Body of pancreas (tissue), 4 donors: ENCODE results near the gene QKI. TPM values are rescaled to one million over a fixed set of nuclear protein-coding genes. Genes with fewer than 3 reads are reported as not detected.

Experiments used
- ATAC-seq: fragments of 150-250 bp; one replicate; pipeline ENCODE4 v1.9.1; 2016
- DNase-seq, 4 donors: peaks; one replicate each; pipeline ENCODE4 v3.0.0-alpha.2; 2019
- H3K27ac ChIP-seq, 4 donors: fragments of 200-600 bp; sonication (generic); 1 replicate in 3 of 4; 2 replicates in 1 of 4; pipeline versions ENCODE4 v1.5.1 to v1.6.1; 2016 to 2019; ENCODE audit warnings: mild to moderate bottlenecking in 1 of 4, mixed read lengths in 1 of 4, moderate library complexity in 1 of 4
- H3K27me3 ChIP-seq, 2 donors: fragments of 200-600 bp; sonication (generic); one replicate each; pipeline ENCODE4 v1.6.0; 2016; ENCODE audit warnings: mild to moderate bottlenecking in 1 of 2
- H3K36me3 ChIP-seq, 2 donors: fragments of 200-600 bp; sonication (generic); replicated peaks in 1 of 2; 2 replicates each; pipeline ENCODE4 v1.5.1; 2016; ENCODE audit warnings: low read depth in 2 of 2; ENCODE audit not compliant: insufficient read depth in 1 of 2
- H3K4me1 ChIP-seq: fragments of 200-600 bp; sonication (generic); one replicate; pipeline ENCODE4 v1.6.0; 2016
- H3K4me3 ChIP-seq, 2 donors: fragments of 200-600 bp; sonication (generic); 1 replicate in 1 of 2; 2 replicates in 1 of 2; pipeline ENCODE4 v1.5.1; 2016 to 2019
- H3K9me3 ChIP-seq, 3 donors: fragments of 200-600 bp; sonication (generic); 1 replicate in 2 of 3; 2 replicates in 1 of 3; pipeline ENCODE4 v1.5.1; 2016
- CTCF ChIP-seq, 7 experiments: fragments of 450-650 bp in 4 of 7; fragments of 200-600 bp in 3 of 7; sonication (generic) in 3 of 7; IDR thresholded peaks; one replicate each; pipeline ENCODE4 v1.5.1; 2016 to 2019; ENCODE audit warnings: antibody characterized with exemption in 7 of 7
- POLR2A ChIP-seq, 3 donors: fragments of 450-650 bp; IDR thresholded peaks; one replicate each; pipeline ENCODE4 v1.6.1; 2016; ENCODE audit warnings: antibody characterized with exemption in 3 of 3, mild to moderate bottlenecking in 2 of 3
- WGBS, 2 donors: methylation state at CpG; one replicate each; pipeline ENCODE4 v1.1.5; 2017; 5-methylcytosine and 5-hydroxymethylcytosine counted together
- intact Hi-C: fragments of 100-400 bp; cut with DNase I; formaldehyde crosslinking; loops from one replicate; pipeline ENCODE4 v1.15.1; 2023
- total RNA-seq, 2 donors: library from RNA; depleted of rRNA; stranded (reverse); fragments of >200 nt; gene quantifications; one replicate each; pipeline ENCODE4 v1.1.0, GENCODE V29; 2016

Gene QKI
- total RNA-seq, 2 donors from 2014 or later, result 60.4 to 61.3 TPM

- ATAC-seq (no peak), DNase-seq (no peak)
- Histone ChIP-seq H3K36me3 (no peaks in the 10 kb centered on the region), H3K27me3 (no peaks in the 10 kb centered on the region), H3K9me3 (no peaks in the 10 kb centered on the region), H3K4me3 (no peak overlapping the region), H3K4me1 (peaks cover 27% of the 10 kb centered on the region), H3K27ac (no peak overlapping the region)
- TF ChIP-seq CTCF (IDR thresholded peaks at IDR 0.05) (no peak), POLR2A (IDR thresholded peaks at IDR 0.05) (no peak)
- intact Hi-C loops, result no loop called here
- 85 to 89% methylated on average over 3 of the region's 3 CpGs for WGBS, 2 donors
Observed at GRCh38 chr6:163461696-163462095, 47.2 kb downstream of the QKI start.

- no peaks in the 10 kb centered on the region for H3K9me3 ChIP-seq
- H3K36me3 ChIP-seq, result no peaks in the 10 kb centered on the region
- WGBS, 2 donors, result 96% methylated on average over 5 of the region's 5 CpGs
- ATAC-seq (no peak), DNase-seq (no peak)
- H3K4me1 ChIP-seq, result peaks cover 27% of the 10 kb centered on the region
- TF ChIP-seq POLR2A (IDR thresholded peaks at IDR 0.05), result no peak
- no peak for TF ChIP-seq CTCF (IDR thresholded peaks at IDR 0.05)
- H3K27me3 ChIP-seq, result no peaks in the 10 kb centered on the region
- no peak overlapping the region for H3K4me3 ChIP-seq
- intact Hi-C loops, result no loop called here
- no peak overlapping the region for H3K27ac ChIP-seq
Observed at GRCh38 chr6:163463180-163463579, 48.7 kb downstream of the QKI start.

- TF ChIP-seq CTCF (IDR thresholded peaks at IDR 0.05) (no peak), POLR2A (IDR thresholded peaks at IDR 0.05) (no peak)
- H3K4me1 ChIP-seq, result peaks cover 26% of the 10 kb centered on the region
- no peaks in the 10 kb centered on the region for H3K36me3 ChIP-seq
- H3K9me3 ChIP-seq, result no peaks in the 10 kb centered on the region
- intact Hi-C loops, result no loop called here
- H3K27me3 ChIP-seq, result no peaks in the 10 kb centered on the region
- ATAC-seq, result no peak
- no peak for DNase-seq
- H3K27ac ChIP-seq, result no peak overlapping the region
- 100% methylated on average over 1 of the region's 1 CpG for WGBS, 2 donors
- no peak overlapping the region for H3K4me3 ChIP-seq
Observed at GRCh38 chr6:163463795-163464194, 49.3 kb downstream of the QKI start.

DNA sequence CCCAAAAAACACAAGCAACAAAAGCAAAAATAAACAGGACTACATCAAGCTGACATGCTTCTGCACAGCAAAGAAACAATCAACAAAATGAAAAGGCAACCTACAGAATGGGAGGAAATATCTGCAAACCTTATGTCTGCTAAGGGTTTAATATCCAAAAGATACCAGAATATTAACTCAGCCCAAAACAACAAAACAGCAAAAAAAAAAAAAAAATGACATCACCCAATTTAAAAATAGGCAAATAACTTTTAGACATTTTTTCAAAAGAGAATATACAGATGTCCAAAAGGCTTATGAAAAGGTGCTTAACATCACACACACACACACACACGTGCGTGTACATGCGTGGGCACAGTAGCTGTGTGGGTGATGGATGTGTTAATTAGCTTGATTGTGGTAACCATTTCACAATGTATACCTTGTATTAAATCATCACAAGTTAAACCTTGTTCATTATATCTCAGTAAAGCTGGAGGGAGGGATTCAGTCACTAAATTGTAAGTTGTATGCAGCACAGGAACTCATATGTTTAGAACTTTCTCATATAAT, 52.4 kb downstream of the QKI start:
- TF ChIP-seq POLR2A (IDR thresholded peaks at IDR 0.05) (no peak), CTCF (IDR thresholded peaks at IDR 0.05) (no peak)
- Histone ChIP-seq H3K27me3 (no peaks in the 10 kb centered on the region), H3K27ac (no peak overlapping the region), H3K9me3 (no peaks in the 10 kb centered on the region), H3K4me3 (no peak overlapping the region), H3K4me1 (peaks cover 3% of the 10 kb centered on the region), H3K36me3 (no peaks in the 10 kb centered on the region)
- WGBS, 2 donors, result 94 to 96% methylated on average over 3 of the region's 3 CpGs
- no peak for ATAC-seq
- no peak for DNase-seq
- intact Hi-C loops, result no loop called here

GRCh38 chr6:163468738-163469137, 54.2 kb downstream of the QKI start:
- 58 to 70% methylated on average over 3 of the region's 3 CpGs for WGBS, 2 donors
- ATAC-seq (no peak), DNase-seq (no peak)
- Histone ChIP-seq H3K27me3 (no peaks in the 10 kb centered on the region), H3K4me1 (peaks cover 3% of the 10 kb centered on the region), H3K36me3 (no peaks in the 10 kb centered on the region), H3K9me3 (no peaks in the 10 kb centered on the region), H3K4me3 (no peak overlapping the region), H3K27ac (no peak overlapping the region)
- intact Hi-C loops, result no loop called here
- TF ChIP-seq POLR2A (IDR thresholded peaks at IDR 0.05), result no peak
- TF ChIP-seq CTCF (IDR thresholded peaks at IDR 0.05), result no peak
